ENCODE measurements around the gene SCD5. TPM values are rescaled to one million over a fixed set of nuclear protein-coding genes. Genes with fewer than 3 reads are reported as not detected.

SCD5 gene
- total RNA-seq, 2 experiments from 2014 or later, result 0.47 to 0.76 TPM

DNA sequence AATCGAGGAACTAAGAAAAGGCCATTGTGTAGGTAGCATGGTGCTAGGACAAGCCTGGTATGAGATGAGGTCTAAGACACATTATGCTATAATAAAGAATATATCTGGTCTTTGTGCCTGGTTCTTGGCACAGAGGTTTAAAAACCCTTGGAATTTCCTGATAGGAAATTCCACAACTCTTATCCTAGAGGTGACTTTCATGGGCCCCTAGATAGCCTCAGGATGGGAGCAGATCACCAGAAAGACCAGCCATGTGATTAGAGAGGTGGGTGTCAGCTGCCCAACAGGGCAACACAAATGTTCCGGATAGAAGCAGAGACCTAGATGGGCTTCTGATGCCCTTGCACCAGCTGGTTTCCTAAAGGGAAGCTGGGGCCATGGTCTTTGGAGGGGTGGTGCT lies 107.2 kb downstream of the SCD5 start:
- ChIA-PET POLR2A (interaction anchor here (0.6 kb wide), 1 partner anchor 608 kb away, joined by 3 read pairs; no protein-coding TSS in a partner anchor), CTCF (ENCODE audit: unreplicated experiment) (no interaction called here)
- Histone ChIP-seq H2AFZ (ENCODE audit: low read length) (no peak overlapping the region), H3K9me3 (ENCODE audit: low read length) (no peaks in the 10 kb centered on the region), H3K36me3 (ENCODE audit: insufficient read depth, low read length) (no peaks in the 10 kb centered on the region), H3K9me2 (ENCODE audit: insufficient read depth, low read length) (no peaks in the 10 kb centered on the region), H3K79me2 (ENCODE audit: insufficient read depth, low read depth, low read length) (no peaks in the 10 kb centered on the region), H3K4me2 (ENCODE audit: low read length) (no peak overlapping the region), H3K27ac (ENCODE audit: low read depth, low read length, poor library complexity, severe bottlenecking) (no peak overlapping the region), H3K4me1 (ENCODE audit: insufficient read depth, low read length, poor library complexity, severe bottlenecking) (no peaks in the 10 kb centered on the region), H3K4me3 (ENCODE audit: low read depth, low read length, poor library complexity, severe bottlenecking) (no peak overlapping the region), H4K20me1 (ENCODE audit: insufficient read depth, low read length) (no peaks in the 10 kb centered on the region)
- TF ChIP-seq, protein P1, sequence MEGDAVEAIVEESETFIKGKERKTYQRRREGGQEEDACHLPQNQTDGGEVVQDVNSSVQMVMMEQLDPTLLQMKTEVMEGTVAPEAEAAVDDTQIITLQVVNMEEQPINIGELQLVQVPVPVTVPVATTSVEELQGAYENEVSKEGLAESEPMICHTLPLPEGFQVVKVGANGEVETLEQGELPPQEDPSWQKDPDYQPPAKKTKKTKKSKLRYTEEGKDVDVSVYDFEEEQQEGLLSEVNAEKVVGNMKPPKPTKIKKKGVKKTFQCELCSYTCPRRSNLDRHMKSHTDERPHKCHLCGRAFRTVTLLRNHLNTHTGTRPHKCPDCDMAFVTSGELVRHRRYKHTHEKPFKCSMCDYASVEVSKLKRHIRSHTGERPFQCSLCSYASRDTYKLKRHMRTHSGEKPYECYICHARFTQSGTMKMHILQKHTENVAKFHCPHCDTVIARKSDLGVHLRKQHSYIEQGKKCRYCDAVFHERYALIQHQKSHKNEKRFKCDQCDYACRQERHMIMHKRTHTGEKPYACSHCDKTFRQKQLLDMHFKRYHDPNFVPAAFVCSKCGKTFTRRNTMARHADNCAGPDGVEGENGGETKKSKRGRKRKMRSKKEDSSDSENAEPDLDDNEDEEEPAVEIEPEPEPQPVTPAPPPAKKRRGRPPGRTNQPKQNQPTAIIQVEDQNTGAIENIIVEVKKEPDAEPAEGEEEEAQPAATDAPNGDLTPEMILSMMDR (conservative IDR thresholded peaks at IDR 0.05; ENCODE audit: low read length), result no peak
- TF ChIP-seq EZH2phosphoT487 (IDR thresholded peaks at IDR 0.05; ENCODE audit: borderline replicate concordance, low read depth, low read length), result no peak
- DNase-seq (ENCODE audit: low spot score), result no peak
- intact Hi-C loops (cut with micrococcal nuclease; ENCODE audit: unreplicated experiment), result no loop called here
- no TSS peak for BruUV-seq (replicated peaks)

DNA sequence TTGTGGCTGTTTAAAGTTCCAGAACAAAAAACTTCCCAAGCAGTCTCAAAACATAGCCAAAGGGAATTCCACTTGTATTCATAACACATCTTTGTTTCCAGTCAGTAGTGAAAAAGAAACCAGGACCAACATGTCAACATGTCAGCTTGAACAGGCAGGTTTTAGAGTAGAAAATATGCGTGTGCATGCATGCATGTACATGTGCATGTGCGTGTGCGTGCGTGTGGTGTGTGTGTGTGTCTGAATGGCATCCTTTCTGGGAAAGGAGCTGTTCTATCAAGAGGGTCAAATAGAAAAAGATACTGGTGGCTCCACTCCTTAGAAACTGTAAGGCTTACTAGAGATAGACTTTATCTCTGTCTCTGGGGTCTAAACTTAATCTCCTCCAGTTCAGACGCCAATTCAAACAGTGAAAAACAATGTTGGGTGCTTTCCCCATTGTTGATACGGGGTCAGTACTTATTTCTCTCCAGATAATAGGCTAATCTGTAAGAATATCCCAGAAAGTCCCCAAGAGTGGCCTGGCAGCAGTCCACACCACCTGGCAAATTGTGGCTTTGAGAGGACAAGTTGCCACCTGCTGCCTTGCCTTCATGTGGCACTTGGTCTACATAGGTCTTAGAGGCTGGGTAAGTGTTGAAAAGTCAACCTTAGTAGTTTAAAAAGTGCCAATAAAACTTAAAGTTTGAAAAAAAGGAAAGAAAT lies 110.4 kb downstream of the SCD5 start:
- H2AFZ ChIP-seq (ENCODE audit: low read length), result no peak overlapping the region
- BruUV-seq (replicated peaks), result no TSS peak
- POLR2A ChIA-PET, result interaction anchor here (0.7 kb wide), 1 partner anchor 9 kb away, joined by 5 read pairs; no protein-coding TSS in a partner anchor
- H3K4me3 ChIP-seq (ENCODE audit: low read depth, low read length, poor library complexity, severe bottlenecking), result no peak overlapping the region
- no peaks in the 10 kb centered on the region for H3K36me3 ChIP-seq (ENCODE audit: insufficient read depth, low read length)
- intact Hi-C loops (cut with micrococcal nuclease; ENCODE audit: unreplicated experiment), result no loop called here
- no peaks in the 10 kb centered on the region for H4K20me1 ChIP-seq (ENCODE audit: insufficient read depth, low read length)
- H3K9me3 ChIP-seq (ENCODE audit: low read length), result no peaks in the 10 kb centered on the region
- H3K4me2 ChIP-seq (ENCODE audit: low read length), result no peak overlapping the region
- no peaks in the 10 kb centered on the region for H3K4me1 ChIP-seq (ENCODE audit: insufficient read depth, low read length, poor library complexity, severe bottlenecking)
- no peaks in the 10 kb centered on the region for H3K79me2 ChIP-seq (ENCODE audit: insufficient read depth, low read depth, low read length)
- TF ChIP-seq, protein P1 (conservative IDR thresholded peaks at IDR 0.05; ENCODE audit: low read length), result no peak
- TF ChIP-seq EZH2phosphoT487 (IDR thresholded peaks at IDR 0.05; ENCODE audit: borderline replicate concordance, low read depth, low read length), result no peak
- no peaks in the 10 kb centered on the region for H3K9me2 ChIP-seq (ENCODE audit: insufficient read depth, low read length)
- CTCF ChIA-PET (ENCODE audit: unreplicated experiment), result no interaction called here
- DNase-seq (ENCODE audit: low spot score), result no peak
- H3K27ac ChIP-seq (ENCODE audit: low read depth, low read length, poor library complexity, severe bottlenecking), result no peak overlapping the region

DNA sequence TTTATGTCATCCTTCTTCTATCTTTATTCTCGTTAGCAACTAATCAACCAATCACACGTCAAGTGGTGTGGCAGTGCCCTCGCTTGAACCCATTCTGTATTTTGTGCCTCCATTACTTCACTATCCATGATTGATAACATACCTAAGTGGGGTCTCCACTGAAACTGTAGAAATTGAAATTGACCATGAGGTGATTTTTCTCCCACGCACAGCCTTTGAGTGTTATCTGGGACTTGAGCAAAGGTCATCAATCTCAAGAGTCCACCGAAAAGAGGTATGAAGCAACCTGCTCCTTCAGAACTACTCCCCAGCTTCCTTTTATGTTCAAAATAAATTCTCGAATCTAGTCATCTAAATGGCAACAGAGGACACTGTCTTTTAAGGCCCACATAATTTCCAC lies 111.1 kb downstream of the SCD5 start:
- Histone ChIP-seq H3K4me2 (ENCODE audit: low read length) (no peak overlapping the region), H4K20me1 (ENCODE audit: insufficient read depth, low read length) (no peaks in the 10 kb centered on the region), H3K79me2 (ENCODE audit: insufficient read depth, low read depth, low read length) (no peaks in the 10 kb centered on the region), H3K9me2 (ENCODE audit: insufficient read depth, low read length) (no peaks in the 10 kb centered on the region), H3K27ac (ENCODE audit: low read depth, low read length, poor library complexity, severe bottlenecking) (no peak overlapping the region), H3K9me3 (ENCODE audit: low read length) (no peaks in the 10 kb centered on the region), H2AFZ (ENCODE audit: low read length) (no peak overlapping the region), H3K4me1 (ENCODE audit: insufficient read depth, low read length, poor library complexity, severe bottlenecking) (no peaks in the 10 kb centered on the region), H3K4me3 (ENCODE audit: low read depth, low read length, poor library complexity, severe bottlenecking) (no peak overlapping the region), H3K36me3 (ENCODE audit: insufficient read depth, low read length) (no peaks in the 10 kb centered on the region)
- intact Hi-C loops (cut with micrococcal nuclease; ENCODE audit: unreplicated experiment), result no loop called here
- POLR2A ChIA-PET, result interaction anchor here (0.7 kb wide), 1 partner anchor 9 kb away, joined by 5 read pairs; no protein-coding TSS in a partner anchor
- no peak for DNase-seq (ENCODE audit: low spot score)
- CTCF ChIA-PET (ENCODE audit: unreplicated experiment), result no interaction called here
- TF ChIP-seq, protein P1 (conservative IDR thresholded peaks at IDR 0.05; ENCODE audit: low read length), result no peak
- TF ChIP-seq EZH2phosphoT487 (IDR thresholded peaks at IDR 0.05; ENCODE audit: borderline replicate concordance, low read depth, low read length), result no peak
- no TSS peak for BruUV-seq (replicated peaks)

Data from OCI-LY7 (cell line).